HepG2 (cell line): Measurements from ENCODE around the gene RPL36AL. TPM values are rescaled to one million over a fixed set of nuclear protein-coding genes. Genes with fewer than 3 reads are reported as not detected.
A peak's percentile ranks its signal among the peaks of the same experiment; 100 is the strongest.

Experiments used
- AKAP8 ChIP-seq: sonication (generic); formaldehyde crosslinking; IDR thresholded peaks from 2 replicates; pipeline ENCODE4 v1.5.1; 2020; ENCODE audit warnings: mild to moderate bottlenecking, missing genetic modification reagents
- DBP ChIP-seq: sonication (generic); formaldehyde crosslinking; IDR thresholded peaks from 2 replicates; pipeline ENCODE4 v1.4.0; 2020; ENCODE audit warnings: missing genetic modification reagents; ENCODE audit errors: not compliant biosample characterization
- EHMT2 ChIP-seq: fragments of 200-600 bp; sonication (generic); IDR thresholded peaks from 2 replicates; pipeline ENCODE4 v1.7.0; 2017; ENCODE audit warnings: antibody characterized with exemption, low read depth, low read length, borderline replicate concordance
- KDM1A ChIP-seq: IDR thresholded peaks from 2 replicates; pipeline ENCODE4 v1.6.1; 2016; ENCODE audit warnings: missing compliant biosample characterization
- PHF21A ChIP-seq: sonication (generic); formaldehyde crosslinking; IDR thresholded peaks from 2 replicates; pipeline ENCODE4 v1.5.0; 2020; ENCODE audit warnings: mild to moderate bottlenecking, missing genetic modification reagents
- PPARG ChIP-seq: conservative IDR thresholded peaks from 2 replicates; pipeline ENCODE4 v1.6.1; 2016; ENCODE audit warnings: missing biosample characterization, missing genetic modification reagents
- RARA ChIP-seq: IDR thresholded peaks from 2 replicates; pipeline ENCODE4 v1.6.1; 2016; ENCODE audit warnings: missing genetic modification reagents, missing compliant biosample characterization
- SP5 ChIP-seq: IDR thresholded peaks from 2 replicates; pipeline ENCODE4 v1.6.1; 2016; ENCODE audit warnings: low read depth, borderline replicate concordance
- XRCC5 ChIP-seq: fragments of 200-400 bp; formaldehyde crosslinking; optimal IDR thresholded peaks from 2 replicates; pipeline ENCODE3; 2017; ENCODE audit warnings: mild to moderate bottlenecking, low read length
- ZMYM4 ChIP-seq: sonication (generic); formaldehyde crosslinking; IDR thresholded peaks from 2 replicates; pipeline ENCODE4 v1.8.1; 2023; ENCODE audit warnings: mild to moderate bottlenecking, missing genetic modification reagents
- ZNF513 ChIP-seq: sonication (generic); formaldehyde crosslinking; conservative IDR thresholded peaks from 2 replicates; pipeline ENCODE4 v1.5.0; 2020; ENCODE audit warnings: missing genetic modification reagents
- ZNF530 ChIP-seq: sonication (generic); formaldehyde crosslinking; IDR thresholded peaks from 2 replicates; pipeline ENCODE4 v1.5.0; 2020; ENCODE audit warnings: low read depth, mild to moderate bottlenecking, missing genetic modification reagents
- ZNF639 ChIP-seq: conservative IDR thresholded peaks from 2 replicates; pipeline ENCODE4 v1.6.1; 2018; ENCODE audit warnings: missing genetic modification reagents
- polyA plus RNA-seq, 8 experiments: library from polyadenylated mRNA; depleted of rRNA in 3 of 8; stranded (reverse) in 7 of 8; unstranded in 1 of 8; fragments of >200 nt; fragmentation: Illumina TruSeq in 4 of 8; extraction: Trizol in 4 of 8; gene quantifications; 2 replicates each; pipeline versions ENCODE4 v1.2.1 to v1.2.3, GENCODE V29; 2011 to 2016; ENCODE audit warnings: low read depth in 4 of 8, missing spikeins in 1 of 8, mixed read lengths in 1 of 8; ENCODE audit not compliant: insufficient read depth in 1 of 8
- total RNA-seq, 5 experiments: library from RNA; depleted of rRNA; stranded (reverse); fragments of >200 nt; fragmentation: Illumina TruSeq; extraction: Trizol; gene quantifications; 2 replicates each; pipeline ENCODE4 v1.2.3, GENCODE V29; 2016; ENCODE audit warnings: low read depth in 1 of 5
- TF ChIP-seq, protein P1 (sequence below), 2 experiments: fragments of 450-650 bp in 1 of 2; sonication (generic) in 1 of 2; formaldehyde crosslinking; IDR thresholded peaks; 2 replicates each; pipeline versions ENCODE4 v1.5.0 to v1.8.0; 2020 to 2022; ENCODE audit warnings: mild to moderate bottlenecking in 1 of 2, missing genetic modification reagents in 1 of 2
- TF ChIP-seq, protein P2 (sequence below): IDR thresholded peaks from 2 replicates; pipeline ENCODE4 v1.6.1; 2016; ENCODE audit warnings: low read depth, missing genetic modification reagents, missing compliant biosample characterization

RPL36AL gene
- total and polyA plus RNA-seq, 2 of the 13 experiments (the other 11 are each of a cell fraction or from before 2014, with no cell fraction given) = 90.0 to 294 TPM

- TF ChIP-seq ZNF639 (CRISPR knock-in tag) (no peak), DBP (CRISPR knock-in tag) (no peak), RARA (peak; percentile 58; the same call in 1 of the 2 replicates), ZMYM4 (CRISPR knock-in tag) (peak; percentile 31; the same call in 1 of the 2 replicates), EHMT2 (no peak), KDM1A (CRISPR knock-in tag) (no peak), PHF21A (CRISPR knock-in tag) (no peak), ZNF513 (no peak), XRCC5 (no peak), PPARG (CRISPR knock-in tag) (0 out of 2 replicates have a peak, but pooled peaks have one; percentile 34), AKAP8 (no peak), SP5 (no peak), ZNF530 (CRISPR knock-in tag) (no peak)
- TF ChIP-seq, protein P1, sequence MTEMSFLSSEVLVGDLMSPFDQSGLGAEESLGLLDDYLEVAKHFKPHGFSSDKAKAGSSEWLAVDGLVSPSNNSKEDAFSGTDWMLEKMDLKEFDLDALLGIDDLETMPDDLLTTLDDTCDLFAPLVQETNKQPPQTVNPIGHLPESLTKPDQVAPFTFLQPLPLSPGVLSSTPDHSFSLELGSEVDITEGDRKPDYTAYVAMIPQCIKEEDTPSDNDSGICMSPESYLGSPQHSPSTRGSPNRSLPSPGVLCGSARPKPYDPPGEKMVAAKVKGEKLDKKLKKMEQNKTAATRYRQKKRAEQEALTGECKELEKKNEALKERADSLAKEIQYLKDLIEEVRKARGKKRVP (CRISPR knock-in tag; IDR thresholded peaks at IDR 0.05) = 0 out of 4 replicates have a peak, but pooled peaks of 1 of the 2 experiments have one; percentile 19
- TF ChIP-seq, protein P2, sequence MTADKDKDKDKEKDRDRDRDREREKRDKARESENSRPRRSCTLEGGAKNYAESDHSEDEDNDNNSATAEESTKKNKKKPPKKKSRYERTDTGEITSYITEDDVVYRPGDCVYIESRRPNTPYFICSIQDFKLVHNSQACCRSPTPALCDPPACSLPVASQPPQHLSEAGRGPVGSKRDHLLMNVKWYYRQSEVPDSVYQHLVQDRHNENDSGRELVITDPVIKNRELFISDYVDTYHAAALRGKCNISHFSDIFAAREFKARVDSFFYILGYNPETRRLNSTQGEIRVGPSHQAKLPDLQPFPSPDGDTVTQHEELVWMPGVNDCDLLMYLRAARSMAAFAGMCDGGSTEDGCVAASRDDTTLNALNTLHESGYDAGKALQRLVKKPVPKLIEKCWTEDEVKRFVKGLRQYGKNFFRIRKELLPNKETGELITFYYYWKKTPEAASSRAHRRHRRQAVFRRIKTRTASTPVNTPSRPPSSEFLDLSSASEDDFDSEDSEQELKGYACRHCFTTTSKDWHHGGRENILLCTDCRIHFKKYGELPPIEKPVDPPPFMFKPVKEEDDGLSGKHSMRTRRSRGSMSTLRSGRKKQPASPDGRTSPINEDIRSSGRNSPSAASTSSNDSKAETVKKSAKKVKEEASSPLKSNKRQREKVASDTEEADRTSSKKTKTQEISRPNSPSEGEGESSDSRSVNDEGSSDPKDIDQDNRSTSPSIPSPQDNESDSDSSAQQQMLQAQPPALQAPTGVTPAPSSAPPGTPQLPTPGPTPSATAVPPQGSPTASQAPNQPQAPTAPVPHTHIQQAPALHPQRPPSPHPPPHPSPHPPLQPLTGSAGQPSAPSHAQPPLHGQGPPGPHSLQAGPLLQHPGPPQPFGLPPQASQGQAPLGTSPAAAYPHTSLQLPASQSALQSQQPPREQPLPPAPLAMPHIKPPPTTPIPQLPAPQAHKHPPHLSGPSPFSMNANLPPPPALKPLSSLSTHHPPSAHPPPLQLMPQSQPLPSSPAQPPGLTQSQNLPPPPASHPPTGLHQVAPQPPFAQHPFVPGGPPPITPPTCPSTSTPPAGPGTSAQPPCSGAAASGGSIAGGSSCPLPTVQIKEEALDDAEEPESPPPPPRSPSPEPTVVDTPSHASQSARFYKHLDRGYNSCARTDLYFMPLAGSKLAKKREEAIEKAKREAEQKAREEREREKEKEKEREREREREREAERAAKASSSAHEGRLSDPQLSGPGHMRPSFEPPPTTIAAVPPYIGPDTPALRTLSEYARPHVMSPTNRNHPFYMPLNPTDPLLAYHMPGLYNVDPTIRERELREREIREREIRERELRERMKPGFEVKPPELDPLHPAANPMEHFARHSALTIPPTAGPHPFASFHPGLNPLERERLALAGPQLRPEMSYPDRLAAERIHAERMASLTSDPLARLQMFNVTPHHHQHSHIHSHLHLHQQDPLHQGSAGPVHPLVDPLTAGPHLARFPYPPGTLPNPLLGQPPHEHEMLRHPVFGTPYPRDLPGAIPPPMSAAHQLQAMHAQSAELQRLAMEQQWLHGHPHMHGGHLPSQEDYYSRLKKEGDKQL (CRISPR knock-in tag) = no peak
Observed at GRCh38 chr14:49659526-49660455, 39.4 kb upstream of the RPL36AL start (continued).
